Fibroblast of lung (primary cell): ENCODE results near the gene MGAT3. TPM values are rescaled to one million over a fixed set of nuclear protein-coding genes. Genes with fewer than 3 reads are reported as not detected.

Experiments
- DNase-seq, 2 donors: peaks; one replicate each; pipeline versions ENCODE4 v3.0.0 to v3.0.0-alpha.2; 2010; ENCODE audit warnings: low read depth in 2 of 2
- H2AFZ ChIP-seq: 2 replicates; pipeline ENCODE4 v1.5.1; 2012; ENCODE audit warnings: low read length, control low read depth, inconsistent platforms
- H3K27ac ChIP-seq: 2 replicates; pipeline ENCODE4 v1.5.1; 2011; ENCODE audit warnings: low read length, control low read depth; ENCODE audit not compliant: insufficient read depth
- H3K27me3 ChIP-seq: 2 replicates; pipeline ENCODE4 v1.5.1; 2011; ENCODE audit warnings: mild to moderate bottlenecking, low read length; ENCODE audit not compliant: control insufficient read depth, insufficient read depth
- H3K36me3 ChIP-seq: 2 replicates; pipeline ENCODE4 v1.5.1; 2011; ENCODE audit warnings: low read length; ENCODE audit not compliant: control insufficient read depth, insufficient read depth
- H3K4me1 ChIP-seq: 2 replicates; pipeline ENCODE4 v1.5.1; 2011; ENCODE audit warnings: low read length; ENCODE audit not compliant: control insufficient read depth, insufficient read depth; ENCODE audit errors: extremely low read depth
- H3K4me2 ChIP-seq: 2 replicates; pipeline ENCODE4 v1.5.1; 2011; ENCODE audit warnings: low read length, control low read depth; ENCODE audit not compliant: insufficient read depth; ENCODE audit errors: extremely low read depth
- H3K4me3 ChIP-seq, 4 experiments: fragments of 200-600 bp in 1 of 4; sonication (generic) in 1 of 4; replicated peaks in 1 of 4; 2 replicates each; pipeline ENCODE4 v1.5.1; 2011 to 2016; ENCODE audit warnings: low read length in 4 of 4, low read depth in 3 of 4, mild to moderate bottlenecking in 3 of 4, control low read depth in 2 of 4, inconsistent platforms in 1 of 4, mixed read lengths in 1 of 4; ENCODE audit not compliant: insufficient read depth in 1 of 4; ENCODE audit errors: control extremely low read depth in 1 of 4
- H3K79me2 ChIP-seq: 2 replicates; pipeline ENCODE4 v1.5.1; 2012; ENCODE audit warnings: mild to moderate bottlenecking, low read length, inconsistent platforms; ENCODE audit not compliant: control insufficient read depth, insufficient read depth
- H3K9ac ChIP-seq: 2 replicates; pipeline ENCODE4 v1.5.1; 2011; ENCODE audit warnings: mild to moderate bottlenecking, low read length, control low read depth; ENCODE audit not compliant: insufficient read depth
- H3K9me3 ChIP-seq: 2 replicates; pipeline ENCODE4 v1.5.1; 2012; ENCODE audit warnings: low read depth, low read length; ENCODE audit not compliant: control insufficient read depth, insufficient read depth
- H4K20me1 ChIP-seq: 2 replicates; pipeline ENCODE4 v1.5.1; 2011; ENCODE audit warnings: low read length; ENCODE audit not compliant: control insufficient read depth, insufficient read depth; ENCODE audit errors: extremely low read depth
- EZH2 ChIP-seq: IDR thresholded peaks from 2 replicates; pipeline ENCODE4 v1.5.1; 2012; ENCODE audit warnings: low read length, control low read depth, mild to moderate bottlenecking; ENCODE audit errors: missing control alignments
- polyA plus RNA-seq, 2 donors: library from polyadenylated mRNA; depleted of rRNA in 1 of 2; stranded (reverse) in 1 of 2; unstranded in 1 of 2; fragments of >200 nt; gene quantifications; 2 replicates each; pipeline ENCODE4 v1.2.1, GENCODE V29; 2011 to 2012; ENCODE audit warnings: missing spikeins in 1 of 2
- total RNA-seq: library from RNA; depleted of rRNA; stranded (reverse); fragments of >200 nt; gene quantifications from 2 replicates; pipeline ENCODE4 v1.2.1, GENCODE V29; 2014
- TF ChIP-seq, protein P1 (sequence below), 2 donors: IDR thresholded peaks in 1 of 2; conservative IDR thresholded peaks in 1 of 2; 1 replicate in 1 of 2; 2 replicates in 1 of 2; pipeline ENCODE4 v1.5.1; 2011 to 2012; ENCODE audit warnings: low read length in 2 of 2, control low read depth in 1 of 2, inconsistent platforms in 1 of 2, low read depth in 1 of 2, mild to moderate bottlenecking in 1 of 2

Gene MGAT3
- total and polyA plus RNA-seq, 2 donors (not counting 1 experiment from before 2014, with no cell fraction given): 0.09 TPM; not detected in 1

GRCh38 chr22:39528080-39528661, 71.4 kb downstream of the MGAT3 start:
- H2AFZ ChIP-seq: no peak overlapping the region

GRCh38 chr22:39528681-39529486, 72.1 kb downstream of the MGAT3 start:
- Histone ChIP-seq H3K4me3 (peak overlapping the region in 1 of 4 experiments; percentile 2), H2AFZ (no peak overlapping the region), H3K27me3 (no peaks in the 10 kb centered on the region), H3K4me2 (peak overlapping the region; percentile 32), H3K36me3 (peaks cover 24% of the 10 kb centered on the region), H3K4me1 (peaks cover 19% of the 10 kb centered on the region), H3K9ac (no peak overlapping the region), H3K79me2 (peaks cover 44% of the 10 kb centered on the region), H4K20me1 (no peaks in the 10 kb centered on the region), H3K9me3 (no peaks in the 10 kb centered on the region), H3K27ac (peak overlapping the region; percentile 6)
- TF ChIP-seq, protein P1, sequence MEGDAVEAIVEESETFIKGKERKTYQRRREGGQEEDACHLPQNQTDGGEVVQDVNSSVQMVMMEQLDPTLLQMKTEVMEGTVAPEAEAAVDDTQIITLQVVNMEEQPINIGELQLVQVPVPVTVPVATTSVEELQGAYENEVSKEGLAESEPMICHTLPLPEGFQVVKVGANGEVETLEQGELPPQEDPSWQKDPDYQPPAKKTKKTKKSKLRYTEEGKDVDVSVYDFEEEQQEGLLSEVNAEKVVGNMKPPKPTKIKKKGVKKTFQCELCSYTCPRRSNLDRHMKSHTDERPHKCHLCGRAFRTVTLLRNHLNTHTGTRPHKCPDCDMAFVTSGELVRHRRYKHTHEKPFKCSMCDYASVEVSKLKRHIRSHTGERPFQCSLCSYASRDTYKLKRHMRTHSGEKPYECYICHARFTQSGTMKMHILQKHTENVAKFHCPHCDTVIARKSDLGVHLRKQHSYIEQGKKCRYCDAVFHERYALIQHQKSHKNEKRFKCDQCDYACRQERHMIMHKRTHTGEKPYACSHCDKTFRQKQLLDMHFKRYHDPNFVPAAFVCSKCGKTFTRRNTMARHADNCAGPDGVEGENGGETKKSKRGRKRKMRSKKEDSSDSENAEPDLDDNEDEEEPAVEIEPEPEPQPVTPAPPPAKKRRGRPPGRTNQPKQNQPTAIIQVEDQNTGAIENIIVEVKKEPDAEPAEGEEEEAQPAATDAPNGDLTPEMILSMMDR (conservative IDR thresholded peaks at IDR 0.05 in 1 of 2, IDR thresholded peaks at IDR 0.05 in 1 of 2; ENCODE audit: low read depth in 1 of 2, low read length in 2 of 2): peak; percentile 93 to 94
- TF ChIP-seq EZH2: no peak
- DNase-seq: peak; percentile 92 to 94

More at GRCh38 chr22:39528080-39528661, 71.4 kb downstream of the MGAT3 start:
- Histone ChIP-seq H3K4me2 (no peak overlapping the region), H3K27ac (no peak overlapping the region), H3K9ac (no peak overlapping the region), H3K79me2 (peaks cover 47% of the 10 kb centered on the region), H3K4me3 (no peak overlapping the region), H3K27me3 (no peaks in the 10 kb centered on the region), H3K36me3 (peaks cover 27% of the 10 kb centered on the region), H3K9me3 (no peaks in the 10 kb centered on the region), H3K4me1 (peaks cover 19% of the 10 kb centered on the region), H4K20me1 (no peaks in the 10 kb centered on the region)
- no peak for DNase-seq
- no peak for TF ChIP-seq EZH2
- TF ChIP-seq, protein P1 (conservative IDR thresholded peaks at IDR 0.05 in 1 of 2, IDR thresholded peaks at IDR 0.05 in 1 of 2; ENCODE audit: low read depth in 1 of 2, low read length in 2 of 2): no peak

DNA sequence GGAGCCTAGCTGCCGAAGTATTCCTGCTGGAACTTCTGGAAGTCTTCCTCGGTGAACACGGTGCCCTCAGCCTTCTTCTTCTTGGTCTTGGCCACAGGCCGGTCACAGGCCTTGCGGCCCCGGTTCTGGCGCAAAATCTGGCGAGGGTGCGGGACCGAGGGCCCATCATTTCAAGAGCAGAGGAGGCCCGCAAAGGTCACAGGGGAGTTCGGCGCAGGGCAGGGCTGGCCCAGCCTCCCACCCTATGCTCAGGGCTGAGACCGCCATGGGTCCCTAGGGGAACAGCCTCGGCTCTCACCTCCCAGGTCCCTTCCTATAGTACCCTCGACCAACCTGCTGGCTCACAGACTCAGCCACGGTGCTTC, 72.7 kb downstream of the MGAT3 start:
- H3K36me3 ChIP-seq: peaks cover 19% of the 10 kb centered on the region
- H3K9ac ChIP-seq: no peak overlapping the region
- H3K27me3 ChIP-seq: no peaks in the 10 kb centered on the region
- no peaks in the 10 kb centered on the region for H4K20me1 ChIP-seq
- no peak for TF ChIP-seq EZH2
- TF ChIP-seq, protein P1 (conservative IDR thresholded peaks at IDR 0.05 in 1 of 2, IDR thresholded peaks at IDR 0.05 in 1 of 2; ENCODE audit: low read depth in 1 of 2, low read length in 2 of 2): no peak
- H3K9me3 ChIP-seq: no peaks in the 10 kb centered on the region
- DNase-seq: no peak
- no peak overlapping the region for H3K27ac ChIP-seq
- peaks cover 38% of the 10 kb centered on the region for H3K79me2 ChIP-seq
- no peak overlapping the region for H3K4me3 ChIP-seq
- no peak overlapping the region for H2AFZ ChIP-seq
- H3K4me1 ChIP-seq: peaks cover 17% of the 10 kb centered on the region
- H3K4me2 ChIP-seq: no peak overlapping the region
